SK-MEL-5 (cell line): Measurements from ENCODE around the gene PLAC1. TPM values are rescaled to one million over a fixed set of nuclear protein-coding genes. Genes with fewer than 3 reads are reported as not detected.
A peak's percentile ranks its signal among the peaks of the same experiment; 100 is the strongest.

Experiments used
- DNase-seq: peaks from one replicate; pipeline ENCODE4 v3.0.0-alpha.2; 2016; ENCODE audit warnings: low read depth, low spot score
- in situ Hi-C: cut with HindIII; loops from 2 replicates; pipeline ENCODE4 v1.10.0; 2016; ENCODE audit warnings: low sequenced_read_pairs, high pct_unique_total_duplicates, low pct_unique_long_range_greater_than_20kb
- small RNA-seq, 2 experiments: library from RNA; depleted of rRNA; stranded (forward); fragments of <200 nt; gene quantifications; one replicate each; pipeline ENCODE3, GENCODE V24; 2014
- total RNA-seq: library from RNA; depleted of rRNA; stranded (reverse); fragments of >200 nt; shearing (Covaris generic); gene quantifications from 2 replicates; pipeline ENCODE4 v1.2.3, GENCODE V29; 2014; rRNA removed

PLAC1 gene
- total RNA-seq, 1 experiment from 2014 or later = 1.7 TPM

- peak; percentile 65 for DNase-seq
- in situ Hi-C loops = no loop called here
These were observed 120.9 kb downstream of the PLAC1 start for GRCh38 chrX:134537179-134537955.

- in situ Hi-C loops = no loop called here
- no peak for DNase-seq
These were observed 124.3 kb downstream of the PLAC1 start for GRCh38 chrX:134533952-134534351.

GRCh38 chrX:134533352-134533751, 124.9 kb downstream of the PLAC1 start:
- in situ Hi-C loops = no loop called here
- no peak for DNase-seq

DNA sequence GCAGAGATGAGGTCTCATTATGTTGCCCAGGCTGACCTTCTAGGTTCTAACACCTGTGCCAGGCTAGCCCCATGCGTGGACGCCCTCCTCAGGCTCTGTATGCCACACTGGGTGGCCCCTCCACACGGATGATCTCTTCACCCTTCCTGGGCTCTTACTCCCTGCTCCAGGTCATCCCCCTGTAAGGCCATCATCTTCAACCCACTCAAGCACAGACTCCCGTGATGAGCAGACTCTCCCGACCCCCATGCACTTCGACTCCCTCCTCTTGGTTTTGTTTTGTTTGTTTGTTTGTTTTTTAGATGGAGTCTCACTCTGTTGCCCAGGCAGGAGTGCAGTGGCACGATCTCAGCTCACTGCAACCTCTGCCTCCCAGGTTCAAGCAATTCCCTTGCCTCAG, 127.4 kb downstream of the PLAC1 start:
- in situ Hi-C loops = no loop called here
- no peak for DNase-seq

- no peak for DNase-seq
- in situ Hi-C loops = no loop called here
These were observed 128.8 kb downstream of the PLAC1 start for GRCh38 chrX:134529481-134529880.

DNA sequence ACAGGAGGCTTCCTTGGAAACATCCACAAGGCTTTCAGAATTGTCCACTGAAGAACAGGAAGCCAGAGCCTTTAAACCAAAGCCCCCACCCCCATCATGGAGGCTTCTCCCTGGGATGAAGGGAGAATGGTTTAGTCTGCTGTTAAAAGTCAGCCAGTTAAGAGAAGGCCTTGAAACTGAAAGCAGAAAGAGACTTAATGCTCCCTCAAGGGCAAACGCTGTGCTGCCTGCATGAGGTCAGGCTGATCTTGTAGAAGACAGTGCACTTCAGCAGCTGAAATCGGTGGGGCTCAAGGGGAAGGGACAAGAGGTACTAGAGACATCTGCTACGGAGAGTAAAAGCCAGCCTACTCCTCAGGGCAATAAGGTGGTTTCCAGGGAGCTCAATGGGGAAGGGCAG, 129.3 kb downstream of the PLAC1 start:
- in situ Hi-C loops = no loop called here
- no peak for DNase-seq

- DNase-seq = no peak
- in situ Hi-C loops = no loop called here
These were observed 131.9 kb downstream of the PLAC1 start for GRCh38 chrX:134526399-134526798.

DNA sequence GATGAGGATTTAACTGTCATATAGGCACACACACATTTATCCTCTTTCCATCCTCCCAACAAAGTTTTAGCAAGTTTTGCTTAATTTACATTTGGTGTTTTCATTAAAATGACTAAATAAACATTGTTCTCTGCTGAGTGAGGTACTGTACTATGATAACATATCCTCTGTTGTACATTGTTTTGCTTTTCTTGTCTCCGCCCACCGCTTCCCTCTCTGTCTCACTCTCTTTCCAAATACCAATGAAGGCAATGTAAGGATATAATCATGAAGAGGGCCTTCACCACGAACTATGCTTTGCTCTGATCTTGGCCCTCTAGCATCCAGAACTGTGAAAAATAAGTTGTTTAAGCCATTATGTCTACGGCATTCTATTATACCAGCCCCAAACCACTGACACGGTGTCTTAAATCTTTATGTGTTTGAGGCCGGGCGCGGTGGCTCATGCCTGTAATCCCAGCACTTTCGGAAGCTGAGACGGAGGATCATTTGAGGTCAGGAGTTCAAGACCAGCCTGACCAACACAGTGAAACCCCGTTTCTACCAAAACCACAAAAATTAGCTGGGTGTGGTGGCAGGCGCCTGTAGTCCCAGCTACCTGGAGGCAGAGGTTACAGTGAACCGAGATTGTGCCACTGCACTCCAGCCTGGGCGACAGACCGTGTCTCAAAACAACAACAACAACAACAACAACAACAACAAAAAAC, 133.0 kb downstream of the PLAC1 start:
- in situ Hi-C loops = no loop called here
- DNase-seq = no peak

- DNase-seq = no peak
- in situ Hi-C loops = no loop called here
These were observed 134.1 kb downstream of the PLAC1 start for GRCh38 chrX:134524181-134524580.

DNA sequence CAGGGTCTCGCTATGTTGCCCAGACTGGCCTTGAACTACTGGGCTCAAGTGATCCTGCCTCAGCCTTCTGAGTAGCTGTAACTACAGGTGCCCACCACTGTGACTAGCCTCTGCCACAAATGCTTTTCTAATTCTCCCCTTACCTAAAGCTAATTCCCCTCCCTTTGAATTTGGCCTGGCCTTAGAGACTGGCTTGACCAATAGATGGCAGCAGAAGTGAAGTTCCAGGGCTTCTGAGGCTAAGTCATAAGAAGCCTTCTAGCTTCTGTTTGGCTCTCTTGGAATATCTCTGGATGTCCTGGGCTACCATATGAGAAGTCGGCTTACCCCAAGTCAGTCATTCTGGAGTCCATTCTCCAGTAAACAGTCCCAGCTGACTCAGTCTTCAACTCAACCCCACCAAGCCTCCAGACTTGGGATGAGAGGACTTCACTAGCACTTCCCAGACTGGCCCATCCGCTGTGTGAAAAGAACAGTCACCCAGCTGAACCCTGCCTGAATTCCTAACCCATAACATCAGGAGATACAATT, 137.3 kb downstream of the PLAC1 start:
- in situ Hi-C loops = no loop called here

More for the DNA sequence above, 137.3 kb downstream of the PLAC1 start:
- DNase-seq = peak; percentile 81

Small RNA genes lying within 50 kb of the gene (small RNA-seq; reads per million reads assigned to genes)
- gene AC004383.1 (0 to 0.10 reads per million in 2 experiments), gene MIR450A1 (0 reads per million in 2 experiments), gene MIR450A2 (0 reads per million in 2 experiments), gene MIR450B (0 to 1.2 reads per million in 2 experiments), gene MIR503 (0.08 to 2.1 reads per million in 2 experiments), gene MIR542 (0 to 2.8 reads per million in 2 experiments)

Other genes with a start within 250 kb of the PLAC1 start
- gene HPRT1, start 198.3 kb downstream of the PLAC1 start, total RNA-seq = 14.0 and 17.9 TPM in 2 replicates
- gene PABIR2, start 138.7 kb upstream of the PLAC1 start, total RNA-seq = 5.9 and 6.0 TPM in 2 replicates